ENCODE results near the gene PVALEF. TPM values are rescaled to one million over a fixed set of nuclear protein-coding genes. Genes with fewer than 3 reads are reported as not detected.

PVALEF gene
- total and polyA plus RNA-seq, 2 of the 8 experiments (the other 6 are each of a cell fraction or from before 2014, with no cell fraction given) = 0.03 TPM; not detected in 1

DNA sequence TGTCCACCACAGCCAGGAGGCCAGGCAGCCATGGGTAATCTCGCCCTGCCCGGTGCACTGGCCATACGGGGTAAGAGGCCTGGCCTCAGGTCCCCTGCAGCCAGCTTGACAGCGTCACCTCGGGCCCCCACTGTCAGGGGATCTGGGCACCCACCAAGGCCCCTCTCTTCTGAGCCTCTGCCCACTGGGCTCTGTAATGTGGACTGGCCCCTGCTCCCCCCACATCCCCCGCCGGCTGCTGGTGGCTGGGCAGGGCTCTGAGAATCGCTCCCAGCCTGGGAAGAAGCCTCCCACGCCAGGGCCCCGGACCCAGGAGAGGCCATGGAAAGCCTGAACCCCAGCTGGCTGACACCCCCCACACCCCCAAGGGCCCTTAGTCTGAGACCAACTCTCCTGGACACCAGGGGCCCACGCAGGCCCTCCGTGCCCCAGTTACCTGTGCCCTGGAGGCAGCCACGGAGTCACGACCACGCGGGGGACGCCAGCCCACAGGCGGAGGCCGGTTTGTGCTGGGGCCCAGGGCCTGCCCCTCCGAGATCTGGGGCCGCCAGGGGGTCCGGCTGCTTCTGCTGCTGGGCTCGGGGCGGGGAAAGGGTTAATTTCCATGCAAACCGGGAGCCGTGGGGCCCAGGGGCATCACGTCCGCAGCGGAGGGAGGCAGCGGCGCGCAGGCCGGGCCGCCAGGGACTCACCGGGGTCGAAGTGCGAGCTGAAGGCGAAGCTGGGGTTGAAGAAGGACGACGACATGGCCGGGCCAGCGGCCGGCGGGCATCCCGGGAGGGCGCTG, at the start of gene PVALEF (continued):
- TF ChIP-seq JUND (IDR thresholded peaks at IDR 0.05; ENCODE audit: low read length) (no peak), BACH1 (IDR thresholded peaks at IDR 0.05; ENCODE audit: low read length) (0 out of 2 replicates have a peak, but pooled peaks have one; percentile 35)
